HCT116 (cell line): ENCODE measurements around the gene SHCBP1L.

Experiments used
- CEBPB ChIP-seq: IDR thresholded peaks from 2 replicates; pipeline ENCODE4 v1.6.1; 2012; ENCODE audit warnings: low read depth
- EGR1 ChIP-seq: IDR thresholded peaks from 2 replicates; pipeline ENCODE4 v1.6.1; 2012; ENCODE audit warnings: low read depth
- ELF1 ChIP-seq: IDR thresholded peaks from 2 replicates; pipeline ENCODE4 v1.6.1; 2012; ENCODE audit warnings: low read depth, borderline replicate concordance
- POLR2A ChIP-seq: IDR thresholded peaks from 2 replicates; pipeline ENCODE4 v1.7.0; 2011; ENCODE audit warnings: borderline replicate concordance; ENCODE audit not compliant: insufficient read depth, insufficient read length; ENCODE audit errors: extremely low read depth
- POLR2AphosphoS5 ChIP-seq: IDR thresholded peaks from 2 replicates; pipeline ENCODE4 v1.6.1; 2011; ENCODE audit warnings: mild to moderate bottlenecking, low read depth, low read length, moderate library complexity
- SIN3A ChIP-seq: IDR thresholded peaks from 2 replicates; pipeline ENCODE4 v1.6.1; 2012; ENCODE audit warnings: low read depth
- TCF7L2 ChIP-seq: IDR thresholded peaks from 2 replicates; pipeline ENCODE4 v1.7.0; 2011; ENCODE audit warnings: borderline replicate concordance, inconsistent platforms; ENCODE audit not compliant: insufficient read depth, insufficient read length; ENCODE audit errors: extremely low read depth
- TF ChIP-seq, protein P1 (sequence below), 3 experiments: fragments of 200-600 bp in 1 of 3; sonication (generic) in 1 of 3; IDR thresholded peaks in 2 of 3; conservative IDR thresholded peaks in 1 of 3; 2 replicates each; pipeline ENCODE4 v1.5.1; 2012 to 2017; ENCODE audit warnings: low read depth in 2 of 3, low read length in 2 of 3, antibody characterized with exemption in 1 of 3, borderline replicate concordance in 1 of 3, control low read depth in 1 of 3, mild to moderate bottlenecking in 1 of 3, mixed read lengths in 1 of 3, mixed run types in 1 of 3, moderate library complexity in 1 of 3; ENCODE audit not compliant: insufficient read depth in 1 of 3
- TF ChIP-seq, protein P2 (sequence below): IDR thresholded peaks from 2 replicates; pipeline ENCODE4 v1.6.1; 2012
- TF ChIP-seq, protein P3 (sequence below): IDR thresholded peaks from 2 replicates; pipeline ENCODE4 v1.6.1; 2011; ENCODE audit warnings: mild to moderate bottlenecking, low read length, moderate library complexity; ENCODE audit not compliant: insufficient replicate concordance; ENCODE audit errors: extremely low read depth
- TF ChIP-seq, protein P4 (sequence below): IDR thresholded peaks from 2 replicates; pipeline ENCODE4 v1.6.1; 2012; ENCODE audit warnings: low read depth
- TF ChIP-seq, protein P5 (sequence below): IDR thresholded peaks from 2 replicates; pipeline ENCODE4 v1.6.1; 2012

DNA sequence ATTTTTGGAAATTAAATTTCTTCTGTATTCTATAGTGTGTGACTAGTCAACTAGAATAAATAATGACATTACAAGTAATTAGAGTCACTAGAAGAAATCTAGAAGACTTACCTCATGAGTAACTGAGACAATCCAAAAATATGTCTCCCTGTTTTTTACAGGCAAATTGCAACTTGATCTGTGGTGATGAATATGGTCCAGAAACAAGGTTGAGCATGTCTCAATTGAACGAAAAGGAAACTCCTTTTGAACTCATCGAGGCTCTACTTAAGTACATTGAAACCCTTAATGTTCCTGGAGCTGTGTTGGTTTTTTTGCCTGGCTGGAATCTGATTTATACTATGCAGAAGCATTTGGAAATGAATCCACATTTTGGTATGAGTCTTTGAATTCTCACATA, 77.1 kb downstream of the SHCBP1L start:
- TF ChIP-seq CEBPB (no peak), EGR1 (no peak), POLR2A (no peak), POLR2AphosphoS5 (no peak), SIN3A (no peak), ELF1 (no peak), TCF7L2 (no peak)
- TF ChIP-seq, protein P1, sequence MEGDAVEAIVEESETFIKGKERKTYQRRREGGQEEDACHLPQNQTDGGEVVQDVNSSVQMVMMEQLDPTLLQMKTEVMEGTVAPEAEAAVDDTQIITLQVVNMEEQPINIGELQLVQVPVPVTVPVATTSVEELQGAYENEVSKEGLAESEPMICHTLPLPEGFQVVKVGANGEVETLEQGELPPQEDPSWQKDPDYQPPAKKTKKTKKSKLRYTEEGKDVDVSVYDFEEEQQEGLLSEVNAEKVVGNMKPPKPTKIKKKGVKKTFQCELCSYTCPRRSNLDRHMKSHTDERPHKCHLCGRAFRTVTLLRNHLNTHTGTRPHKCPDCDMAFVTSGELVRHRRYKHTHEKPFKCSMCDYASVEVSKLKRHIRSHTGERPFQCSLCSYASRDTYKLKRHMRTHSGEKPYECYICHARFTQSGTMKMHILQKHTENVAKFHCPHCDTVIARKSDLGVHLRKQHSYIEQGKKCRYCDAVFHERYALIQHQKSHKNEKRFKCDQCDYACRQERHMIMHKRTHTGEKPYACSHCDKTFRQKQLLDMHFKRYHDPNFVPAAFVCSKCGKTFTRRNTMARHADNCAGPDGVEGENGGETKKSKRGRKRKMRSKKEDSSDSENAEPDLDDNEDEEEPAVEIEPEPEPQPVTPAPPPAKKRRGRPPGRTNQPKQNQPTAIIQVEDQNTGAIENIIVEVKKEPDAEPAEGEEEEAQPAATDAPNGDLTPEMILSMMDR (IDR thresholded peaks at IDR 0.05 in 2 of 3, conservative IDR thresholded peaks at IDR 0.05 in 1 of 3; ENCODE audit: borderline replicate concordance in 1 of 3, insufficient read depth in 1 of 3, low read depth in 2 of 3, low read length in 2 of 3), result no peak
- TF ChIP-seq, protein P2, sequence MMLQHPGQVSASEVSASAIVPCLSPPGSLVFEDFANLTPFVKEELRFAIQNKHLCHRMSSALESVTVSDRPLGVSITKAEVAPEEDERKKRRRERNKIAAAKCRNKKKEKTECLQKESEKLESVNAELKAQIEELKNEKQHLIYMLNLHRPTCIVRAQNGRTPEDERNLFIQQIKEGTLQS, result no peak
- TF ChIP-seq, protein P3, sequence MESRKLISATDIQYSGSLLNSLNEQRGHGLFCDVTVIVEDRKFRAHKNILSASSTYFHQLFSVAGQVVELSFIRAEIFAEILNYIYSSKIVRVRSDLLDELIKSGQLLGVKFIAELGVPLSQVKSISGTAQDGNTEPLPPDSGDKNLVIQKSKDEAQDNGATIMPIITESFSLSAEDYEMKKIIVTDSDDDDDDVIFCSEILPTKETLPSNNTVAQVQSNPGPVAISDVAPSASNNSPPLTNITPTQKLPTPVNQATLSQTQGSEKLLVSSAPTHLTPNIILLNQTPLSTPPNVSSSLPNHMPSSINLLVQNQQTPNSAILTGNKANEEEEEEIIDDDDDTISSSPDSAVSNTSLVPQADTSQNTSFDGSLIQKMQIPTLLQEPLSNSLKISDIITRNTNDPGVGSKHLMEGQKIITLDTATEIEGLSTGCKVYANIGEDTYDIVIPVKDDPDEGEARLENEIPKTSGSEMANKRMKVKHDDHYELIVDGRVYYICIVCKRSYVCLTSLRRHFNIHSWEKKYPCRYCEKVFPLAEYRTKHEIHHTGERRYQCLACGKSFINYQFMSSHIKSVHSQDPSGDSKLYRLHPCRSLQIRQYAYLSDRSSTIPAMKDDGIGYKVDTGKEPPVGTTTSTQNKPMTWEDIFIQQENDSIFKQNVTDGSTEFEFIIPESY, result no peak
- TF ChIP-seq, protein P4, sequence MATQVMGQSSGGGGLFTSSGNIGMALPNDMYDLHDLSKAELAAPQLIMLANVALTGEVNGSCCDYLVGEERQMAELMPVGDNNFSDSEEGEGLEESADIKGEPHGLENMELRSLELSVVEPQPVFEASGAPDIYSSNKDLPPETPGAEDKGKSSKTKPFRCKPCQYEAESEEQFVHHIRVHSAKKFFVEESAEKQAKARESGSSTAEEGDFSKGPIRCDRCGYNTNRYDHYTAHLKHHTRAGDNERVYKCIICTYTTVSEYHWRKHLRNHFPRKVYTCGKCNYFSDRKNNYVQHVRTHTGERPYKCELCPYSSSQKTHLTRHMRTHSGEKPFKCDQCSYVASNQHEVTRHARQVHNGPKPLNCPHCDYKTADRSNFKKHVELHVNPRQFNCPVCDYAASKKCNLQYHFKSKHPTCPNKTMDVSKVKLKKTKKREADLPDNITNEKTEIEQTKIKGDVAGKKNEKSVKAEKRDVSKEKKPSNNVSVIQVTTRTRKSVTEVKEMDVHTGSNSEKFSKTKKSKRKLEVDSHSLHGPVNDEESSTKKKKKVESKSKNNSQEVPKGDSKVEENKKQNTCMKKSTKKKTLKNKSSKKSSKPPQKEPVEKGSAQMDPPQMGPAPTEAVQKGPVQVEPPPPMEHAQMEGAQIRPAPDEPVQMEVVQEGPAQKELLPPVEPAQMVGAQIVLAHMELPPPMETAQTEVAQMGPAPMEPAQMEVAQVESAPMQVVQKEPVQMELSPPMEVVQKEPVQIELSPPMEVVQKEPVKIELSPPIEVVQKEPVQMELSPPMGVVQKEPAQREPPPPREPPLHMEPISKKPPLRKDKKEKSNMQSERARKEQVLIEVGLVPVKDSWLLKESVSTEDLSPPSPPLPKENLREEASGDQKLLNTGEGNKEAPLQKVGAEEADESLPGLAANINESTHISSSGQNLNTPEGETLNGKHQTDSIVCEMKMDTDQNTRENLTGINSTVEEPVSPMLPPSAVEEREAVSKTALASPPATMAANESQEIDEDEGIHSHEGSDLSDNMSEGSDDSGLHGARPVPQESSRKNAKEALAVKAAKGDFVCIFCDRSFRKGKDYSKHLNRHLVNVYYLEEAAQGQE, result no peak
- TF ChIP-seq, protein P5, sequence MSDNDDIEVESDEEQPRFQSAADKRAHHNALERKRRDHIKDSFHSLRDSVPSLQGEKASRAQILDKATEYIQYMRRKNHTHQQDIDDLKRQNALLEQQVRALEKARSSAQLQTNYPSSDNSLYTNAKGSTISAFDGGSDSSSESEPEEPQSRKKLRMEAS, result no peak
